NB4 (cell line): ENCODE measurements around the gene CASP9.

Experiments used
- DNase-seq: peaks from one replicate; pipeline ENCODE4 v3.0.0; 2010; ENCODE audit warnings: low read depth
- H3K4me3 ChIP-seq: one replicate; pipeline ENCODE4 v1.5.1; 2011; ENCODE audit warnings: mild to moderate bottlenecking, low read depth, low read length, moderate library complexity
- MYC ChIP-seq: IDR thresholded peaks from 2 replicates; pipeline ENCODE4 v1.6.1; 2011; ENCODE audit warnings: low read depth, low read length
- POLR2A ChIP-seq: IDR thresholded peaks from 2 replicates; pipeline ENCODE4 v1.6.1; 2011; ENCODE audit warnings: mild to moderate bottlenecking; ENCODE audit not compliant: insufficient read length; ENCODE audit errors: extremely low read depth
- TF ChIP-seq, protein P1 (sequence below): IDR thresholded peaks from one replicate; pipeline ENCODE4 v1.5.1; 2012; ENCODE audit warnings: low read depth, low read length
- TF ChIP-seq, protein P2 (sequence below): IDR thresholded peaks from 2 replicates; pipeline ENCODE4 v1.6.1; 2011; ENCODE audit warnings: low read depth, low read length

CASP9 gene

DNA sequence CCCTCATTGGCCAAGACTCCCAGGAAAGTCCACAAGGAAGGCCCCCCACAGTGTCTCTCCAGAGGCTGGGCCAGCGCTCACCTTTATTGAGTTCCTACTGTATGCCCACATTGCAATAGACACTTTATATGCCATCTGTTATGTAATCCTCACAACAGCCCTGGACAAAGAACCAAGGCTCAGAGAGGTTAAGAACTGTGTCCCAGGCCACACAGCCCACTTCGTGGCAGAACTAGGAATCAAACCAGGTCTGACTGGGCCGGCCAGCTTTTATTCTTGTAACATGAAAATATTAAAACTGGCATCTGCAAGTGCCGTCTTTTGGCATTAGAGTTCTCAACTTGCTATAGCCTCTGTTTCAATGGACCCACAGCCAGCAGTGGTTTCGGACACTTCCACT, 81.3 kb downstream of the CASP9 start:
- no peak overlapping the region for H3K4me3 ChIP-seq
- TF ChIP-seq POLR2A (no peak), MYC (no peak)
- TF ChIP-seq, protein P1, sequence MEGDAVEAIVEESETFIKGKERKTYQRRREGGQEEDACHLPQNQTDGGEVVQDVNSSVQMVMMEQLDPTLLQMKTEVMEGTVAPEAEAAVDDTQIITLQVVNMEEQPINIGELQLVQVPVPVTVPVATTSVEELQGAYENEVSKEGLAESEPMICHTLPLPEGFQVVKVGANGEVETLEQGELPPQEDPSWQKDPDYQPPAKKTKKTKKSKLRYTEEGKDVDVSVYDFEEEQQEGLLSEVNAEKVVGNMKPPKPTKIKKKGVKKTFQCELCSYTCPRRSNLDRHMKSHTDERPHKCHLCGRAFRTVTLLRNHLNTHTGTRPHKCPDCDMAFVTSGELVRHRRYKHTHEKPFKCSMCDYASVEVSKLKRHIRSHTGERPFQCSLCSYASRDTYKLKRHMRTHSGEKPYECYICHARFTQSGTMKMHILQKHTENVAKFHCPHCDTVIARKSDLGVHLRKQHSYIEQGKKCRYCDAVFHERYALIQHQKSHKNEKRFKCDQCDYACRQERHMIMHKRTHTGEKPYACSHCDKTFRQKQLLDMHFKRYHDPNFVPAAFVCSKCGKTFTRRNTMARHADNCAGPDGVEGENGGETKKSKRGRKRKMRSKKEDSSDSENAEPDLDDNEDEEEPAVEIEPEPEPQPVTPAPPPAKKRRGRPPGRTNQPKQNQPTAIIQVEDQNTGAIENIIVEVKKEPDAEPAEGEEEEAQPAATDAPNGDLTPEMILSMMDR = no peak
- TF ChIP-seq, protein P2, sequence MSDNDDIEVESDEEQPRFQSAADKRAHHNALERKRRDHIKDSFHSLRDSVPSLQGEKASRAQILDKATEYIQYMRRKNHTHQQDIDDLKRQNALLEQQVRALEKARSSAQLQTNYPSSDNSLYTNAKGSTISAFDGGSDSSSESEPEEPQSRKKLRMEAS = no peak
- DNase-seq = no peak

DNA sequence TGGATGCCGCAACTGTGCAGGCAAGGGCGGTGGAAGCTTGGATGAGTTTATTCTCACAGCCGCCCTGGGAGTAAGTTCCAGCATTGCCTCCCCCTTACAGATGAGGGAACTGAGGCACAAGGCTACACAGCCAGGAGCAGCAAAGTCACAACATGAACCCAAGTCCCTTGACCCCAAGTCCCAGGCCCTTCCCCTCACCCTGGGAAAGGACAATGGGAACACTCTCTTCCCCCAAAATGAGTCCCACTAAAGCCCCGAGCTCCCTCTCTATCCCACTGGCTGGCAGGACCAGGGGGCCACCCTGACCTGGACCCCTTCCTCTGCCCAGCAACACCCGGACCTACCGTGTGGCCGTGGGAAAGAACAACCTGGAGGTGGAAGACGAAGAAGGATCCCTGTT, 81.9 kb downstream of the CASP9 start:
- H3K4me3 ChIP-seq = no peak overlapping the region
- DNase-seq = no peak
- TF ChIP-seq MYC (no peak), POLR2A (no peak)
- TF ChIP-seq, protein P1 = no peak
- TF ChIP-seq, protein P2 = no peak
